Measurements from ENCODE around the gene KRTAP16-1.

DNA sequence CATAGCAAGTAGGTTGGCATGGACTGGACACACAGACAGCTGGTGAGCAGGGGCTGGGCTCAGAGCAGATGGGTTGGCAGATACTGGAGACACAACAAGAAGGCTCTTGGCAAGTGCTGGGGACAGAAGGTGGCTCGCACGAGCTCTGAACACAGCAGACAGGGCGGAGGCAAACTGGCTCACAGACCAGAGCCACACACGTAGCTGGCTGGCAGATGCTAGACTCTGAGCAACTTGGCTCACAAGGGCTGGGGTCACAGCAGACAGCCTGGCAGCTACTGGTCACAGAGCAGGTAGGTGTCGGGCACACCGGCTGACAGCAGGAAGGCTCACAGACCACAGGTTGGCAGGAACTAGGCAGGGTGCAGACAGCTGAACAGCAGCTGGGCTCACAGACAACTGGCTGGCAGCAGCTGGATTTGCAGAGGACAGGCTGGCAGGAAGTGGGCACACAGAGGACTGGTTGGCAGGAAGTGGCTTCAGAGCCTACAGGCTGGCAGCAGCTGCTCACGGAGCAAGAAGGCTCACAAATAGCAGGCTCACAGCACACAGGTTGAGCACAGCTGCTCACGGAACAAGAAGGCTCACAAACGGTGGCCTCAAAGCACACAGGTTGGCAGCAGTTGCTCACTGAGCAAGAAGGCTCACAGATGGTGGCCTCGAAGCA lies 725 bp downstream of the KRTAP16-1 start:
- TF ChIP-seq, protein P1, sequence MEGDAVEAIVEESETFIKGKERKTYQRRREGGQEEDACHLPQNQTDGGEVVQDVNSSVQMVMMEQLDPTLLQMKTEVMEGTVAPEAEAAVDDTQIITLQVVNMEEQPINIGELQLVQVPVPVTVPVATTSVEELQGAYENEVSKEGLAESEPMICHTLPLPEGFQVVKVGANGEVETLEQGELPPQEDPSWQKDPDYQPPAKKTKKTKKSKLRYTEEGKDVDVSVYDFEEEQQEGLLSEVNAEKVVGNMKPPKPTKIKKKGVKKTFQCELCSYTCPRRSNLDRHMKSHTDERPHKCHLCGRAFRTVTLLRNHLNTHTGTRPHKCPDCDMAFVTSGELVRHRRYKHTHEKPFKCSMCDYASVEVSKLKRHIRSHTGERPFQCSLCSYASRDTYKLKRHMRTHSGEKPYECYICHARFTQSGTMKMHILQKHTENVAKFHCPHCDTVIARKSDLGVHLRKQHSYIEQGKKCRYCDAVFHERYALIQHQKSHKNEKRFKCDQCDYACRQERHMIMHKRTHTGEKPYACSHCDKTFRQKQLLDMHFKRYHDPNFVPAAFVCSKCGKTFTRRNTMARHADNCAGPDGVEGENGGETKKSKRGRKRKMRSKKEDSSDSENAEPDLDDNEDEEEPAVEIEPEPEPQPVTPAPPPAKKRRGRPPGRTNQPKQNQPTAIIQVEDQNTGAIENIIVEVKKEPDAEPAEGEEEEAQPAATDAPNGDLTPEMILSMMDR (IDR thresholded peaks at IDR 0.05): no peak
- TF ChIP-seq POLR2A (IDR thresholded peaks at IDR 0.05): no peak

Measured in Peyer's patch (tissue), 4 donors.